Inferior parietal cortex (tissue), 1 donor: ENCODE measurements around the gene TNS3.
"Not testable (repeated sequence)": the region's sequence is repeated elsewhere in the genome, so short reads cannot be mapped to it uniquely, and the experiment has no call there.

ENCODE experiments used
- DNase-seq: peaks from one replicate; pipeline ENCODE4 v3.0.0-alpha.2; 2016; ENCODE audit errors: extremely low spot score

TNS3 gene

DNA sequence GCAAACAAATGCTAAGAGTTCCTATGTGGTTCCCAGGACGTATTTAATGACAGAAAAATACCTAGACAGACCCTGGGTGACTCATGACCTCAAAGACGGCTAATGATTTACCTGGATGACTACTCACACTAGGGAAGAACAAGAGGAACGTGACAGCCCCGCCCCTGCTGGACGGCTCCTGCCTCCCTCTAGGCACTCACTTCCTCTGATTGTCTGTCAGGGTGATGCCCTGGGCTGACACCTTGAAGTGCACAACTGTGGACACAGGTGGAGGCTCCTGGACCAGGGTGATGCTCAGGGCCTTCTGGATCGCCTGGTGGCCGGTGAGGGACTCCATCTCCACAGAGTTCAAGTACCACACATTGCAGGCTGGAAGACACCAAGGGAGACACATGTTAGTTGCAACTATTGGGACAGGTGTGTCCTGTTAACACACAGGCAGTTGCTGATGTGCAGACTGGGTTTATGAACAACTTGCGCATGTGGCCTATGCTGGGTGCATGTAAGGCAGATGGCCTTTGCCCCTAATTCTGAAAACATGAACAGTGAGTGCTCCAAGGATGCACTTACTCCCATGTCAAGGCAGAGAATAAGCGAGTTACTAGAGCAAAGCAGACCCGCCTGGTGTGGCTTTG is 298.3 kb downstream of the TNS3 start:
- no peak for DNase-seq

DNA sequence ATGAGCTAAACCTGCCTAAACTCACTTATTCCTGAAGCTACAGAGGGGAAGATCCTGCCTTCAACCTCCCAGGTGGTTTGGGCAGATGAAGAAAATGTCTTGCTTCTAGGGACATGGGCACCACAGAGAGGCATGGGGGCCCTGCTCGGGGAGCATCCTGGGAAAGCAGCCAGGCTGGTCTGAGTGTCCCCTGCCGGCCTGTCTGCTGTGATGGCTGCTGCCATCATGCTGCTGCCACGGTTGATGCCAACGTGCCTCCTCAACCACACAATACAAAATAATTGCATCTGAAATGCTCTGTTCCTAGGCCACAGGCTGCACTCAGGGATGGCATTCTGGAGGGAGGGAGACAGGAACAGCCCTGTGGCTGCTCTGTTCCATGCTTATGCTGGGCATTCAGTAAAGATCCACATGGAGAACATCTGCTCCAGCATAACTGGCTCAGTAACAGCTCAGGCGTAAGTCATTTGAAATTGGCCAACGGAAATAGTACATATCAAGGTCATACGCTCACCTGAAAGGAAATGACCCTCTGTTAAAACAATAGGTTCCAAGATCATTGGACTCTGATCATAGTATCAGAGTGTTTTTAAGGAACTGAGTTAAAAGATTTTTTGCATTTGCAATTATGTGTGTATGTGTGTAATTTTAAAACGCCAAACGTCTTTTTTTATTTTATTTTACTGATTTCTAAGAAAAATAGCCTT is 299.0 kb downstream of the TNS3 start:
- no peak for DNase-seq

- no peak for DNase-seq
These were observed 299.8 kb downstream of the TNS3 start for GRCh38 chr7:47281966-47282643.

DNA sequence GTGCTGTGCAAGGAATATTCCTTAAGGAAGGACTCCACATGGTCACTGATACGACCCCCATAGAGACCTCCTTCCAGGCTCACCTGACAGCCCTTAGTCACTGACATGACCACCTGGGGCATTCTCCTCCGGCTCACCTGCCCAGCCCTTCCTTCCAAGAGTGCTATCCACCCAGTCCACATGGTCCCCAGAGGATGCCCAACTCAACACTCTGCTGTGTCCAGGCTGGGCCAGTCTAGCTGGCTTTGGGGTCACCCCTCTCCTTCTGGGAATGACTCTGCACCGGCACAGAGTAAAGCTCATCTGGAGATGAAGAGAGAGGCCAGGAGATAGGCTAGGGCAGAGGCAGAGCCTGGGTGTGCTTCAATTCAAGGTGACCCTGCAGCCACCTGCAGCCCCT is 300.8 kb downstream of the TNS3 start:
- DNase-seq: no peak

GRCh38 chr7:47280114-47280513 is 301.8 kb downstream of the TNS3 start:
- no peak for DNase-seq

DNA sequence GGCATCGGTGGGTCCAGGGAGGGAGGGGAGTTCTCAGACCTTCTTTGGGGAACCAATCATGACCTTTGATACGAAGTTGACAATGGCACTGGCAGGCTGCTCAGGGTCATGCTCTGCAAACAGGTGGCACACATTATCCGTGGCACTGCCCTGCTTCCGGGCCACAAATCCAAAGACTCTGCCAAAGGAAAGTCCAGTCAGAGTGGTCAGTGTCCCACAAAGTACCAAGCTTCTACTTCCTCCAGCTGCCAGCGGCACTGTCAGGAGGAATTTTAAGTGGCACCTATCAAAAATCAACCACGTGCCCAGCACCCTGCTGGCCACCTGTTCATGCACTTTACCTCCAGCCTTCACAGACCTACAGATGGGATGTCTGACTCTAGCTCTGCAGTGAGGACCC is 303.9 kb downstream of the TNS3 start:
- no peak for DNase-seq

- DNase-seq: no peak
These were observed 304.6 kb downstream of the TNS3 start for GRCh38 chr7:47277321-47277781.

DNA sequence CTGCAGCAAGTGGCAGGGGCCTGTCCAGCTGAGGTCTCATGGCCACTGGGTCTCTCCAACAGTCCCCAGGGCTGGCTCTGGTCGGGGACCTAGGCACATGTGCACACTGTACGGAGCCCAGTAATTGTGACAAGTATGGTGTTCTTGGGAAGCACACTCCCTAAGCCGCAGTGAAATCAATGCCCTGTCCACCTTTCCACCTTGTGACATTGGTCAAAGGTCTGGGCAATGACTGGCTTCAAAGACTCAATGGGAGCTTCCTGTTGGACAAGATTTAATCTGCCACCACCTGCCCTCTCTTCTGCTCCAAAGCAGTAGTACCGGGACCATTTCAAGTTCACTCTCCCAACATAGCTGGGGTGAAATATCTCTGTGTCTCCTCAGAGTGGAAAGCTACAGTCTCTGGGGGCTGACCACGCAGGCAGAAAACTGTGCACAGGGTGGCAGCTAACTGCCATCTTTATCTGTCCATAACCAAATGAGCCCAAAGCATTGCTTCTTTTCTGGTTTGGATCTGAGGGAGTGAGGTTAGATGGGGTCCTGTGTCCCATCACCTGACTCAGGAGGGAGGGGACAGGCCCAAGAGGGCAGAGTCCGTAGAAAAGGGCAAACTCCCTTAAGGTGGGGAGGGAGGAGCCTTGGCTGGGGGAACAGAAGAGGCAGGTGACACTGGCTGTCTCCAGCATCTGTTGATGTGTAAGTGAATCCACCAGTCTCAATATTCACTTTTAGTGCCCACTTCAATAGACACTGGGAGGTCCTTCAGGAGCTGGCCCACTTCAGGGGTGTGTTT is 307.7 kb downstream of the TNS3 start:
- no peak for DNase-seq

- DNase-seq: no peak
These were observed 308.8 kb downstream of the TNS3 start for GRCh38 chr7:47273088-47273487.

- no peak for DNase-seq
These were observed 310.2 kb downstream of the TNS3 start for GRCh38 chr7:47271749-47272148.

DNA sequence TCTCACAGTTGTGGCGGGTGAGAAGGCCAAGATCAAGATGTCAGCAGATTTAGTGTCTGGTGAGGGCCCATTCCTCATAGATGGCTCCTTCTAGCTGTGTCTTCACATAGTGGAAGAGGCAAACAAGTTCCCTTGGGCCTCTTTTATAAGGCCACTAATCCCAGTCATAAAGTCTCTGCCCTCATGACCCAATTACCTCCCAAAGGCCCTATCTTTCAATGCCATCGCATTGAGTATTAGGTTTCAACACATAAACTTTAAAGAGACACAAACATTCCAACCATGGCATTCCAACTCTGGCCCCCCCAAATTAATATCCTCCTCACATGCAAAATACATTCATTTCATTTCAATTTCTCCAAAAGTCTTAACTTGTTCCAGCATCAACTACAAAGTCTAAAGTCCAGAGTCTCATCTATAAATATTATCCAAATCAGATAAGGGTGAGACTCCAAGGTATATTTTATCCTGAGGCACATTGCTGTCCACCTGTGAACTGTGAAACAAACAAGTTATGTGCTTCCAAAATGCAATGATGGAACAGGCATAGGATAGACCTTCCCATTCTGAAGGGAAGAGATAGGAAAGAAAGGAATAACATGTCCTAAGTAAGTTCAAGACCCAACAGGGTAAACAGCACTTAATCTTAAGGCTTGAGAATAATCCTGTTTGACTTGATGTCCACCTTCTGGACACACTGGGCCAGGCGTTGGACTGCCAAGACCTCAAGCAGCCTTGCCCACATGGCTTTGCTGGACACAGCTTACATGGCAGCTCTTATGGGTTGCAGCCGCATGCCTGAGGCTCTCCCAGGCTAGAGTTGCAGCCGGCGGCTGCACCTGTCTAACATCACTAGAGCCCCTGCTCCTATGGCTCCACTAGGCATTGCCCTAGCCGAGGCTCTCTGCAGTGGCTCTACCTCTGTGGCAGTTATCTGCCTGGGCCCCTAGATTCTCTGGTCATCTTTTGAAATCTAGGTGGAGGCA is 312.8 kb downstream of the TNS3 start:
- no peak for DNase-seq

- DNase-seq: no peak
These were observed 314.6 kb downstream of the TNS3 start for GRCh38 chr7:47267346-47267745.

- DNase-seq: no peak
These were observed 315.1 kb downstream of the TNS3 start for GRCh38 chr7:47266799-47267198.

GRCh38 chr7:47266131-47266706 is 315.7 kb downstream of the TNS3 start:
- peak; percentile 75 for DNase-seq

DNA sequence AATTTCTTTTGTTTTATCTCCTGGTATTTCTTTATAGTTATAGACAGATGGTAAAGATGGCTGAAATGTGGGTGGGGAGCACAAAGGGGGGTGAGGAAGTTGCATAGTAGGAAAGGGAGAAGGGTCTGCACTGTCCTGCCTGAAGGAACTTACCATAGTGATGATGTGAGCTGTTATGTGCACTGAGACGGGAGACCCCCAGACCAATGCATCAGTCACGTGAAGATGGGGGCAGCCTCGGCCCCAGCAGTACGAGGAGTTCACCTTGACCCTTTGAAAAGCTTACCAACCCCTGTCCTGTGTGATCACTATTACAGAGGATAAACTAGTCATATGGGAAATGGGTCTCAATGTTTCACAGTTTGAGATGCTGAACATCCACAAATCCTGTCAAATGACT is 316.3 kb downstream of the TNS3 start:
- no peak for DNase-seq

GRCh38 chr7:47264021-47264651 is 317.8 kb downstream of the TNS3 start:
- DNase-seq: no peak

- DNase-seq: no peak
These were observed 319.0 kb downstream of the TNS3 start for GRCh38 chr7:47262881-47263280.

GRCh38 chr7:47262160-47262559 is 319.8 kb downstream of the TNS3 start:
- DNase-seq: not testable (repeated sequence)

- DNase-seq: no peak
These were observed 321.6 kb downstream of the TNS3 start for GRCh38 chr7:47260270-47260669.

- no peak for DNase-seq
These were observed 322.2 kb downstream of the TNS3 start for GRCh38 chr7:47259682-47260081.
